Stimulated activated CD4-positive, alpha-beta T cell treated with anti-CD3 and anti-CD28 coated beads, Interleukin-1b, Interleukin-23, amount 100 ng/mL, for 24 hours (primary cell): ENCODE results near the gene HSF4.

Source experiments
- DNase-seq, 4 experiments: peaks; one replicate each; pipeline ENCODE4 v3.0.0-alpha.2; 2020; ENCODE audit warnings: low read depth in 4 of 4, low spot score in 1 of 4

Gene HSF4

DNA sequence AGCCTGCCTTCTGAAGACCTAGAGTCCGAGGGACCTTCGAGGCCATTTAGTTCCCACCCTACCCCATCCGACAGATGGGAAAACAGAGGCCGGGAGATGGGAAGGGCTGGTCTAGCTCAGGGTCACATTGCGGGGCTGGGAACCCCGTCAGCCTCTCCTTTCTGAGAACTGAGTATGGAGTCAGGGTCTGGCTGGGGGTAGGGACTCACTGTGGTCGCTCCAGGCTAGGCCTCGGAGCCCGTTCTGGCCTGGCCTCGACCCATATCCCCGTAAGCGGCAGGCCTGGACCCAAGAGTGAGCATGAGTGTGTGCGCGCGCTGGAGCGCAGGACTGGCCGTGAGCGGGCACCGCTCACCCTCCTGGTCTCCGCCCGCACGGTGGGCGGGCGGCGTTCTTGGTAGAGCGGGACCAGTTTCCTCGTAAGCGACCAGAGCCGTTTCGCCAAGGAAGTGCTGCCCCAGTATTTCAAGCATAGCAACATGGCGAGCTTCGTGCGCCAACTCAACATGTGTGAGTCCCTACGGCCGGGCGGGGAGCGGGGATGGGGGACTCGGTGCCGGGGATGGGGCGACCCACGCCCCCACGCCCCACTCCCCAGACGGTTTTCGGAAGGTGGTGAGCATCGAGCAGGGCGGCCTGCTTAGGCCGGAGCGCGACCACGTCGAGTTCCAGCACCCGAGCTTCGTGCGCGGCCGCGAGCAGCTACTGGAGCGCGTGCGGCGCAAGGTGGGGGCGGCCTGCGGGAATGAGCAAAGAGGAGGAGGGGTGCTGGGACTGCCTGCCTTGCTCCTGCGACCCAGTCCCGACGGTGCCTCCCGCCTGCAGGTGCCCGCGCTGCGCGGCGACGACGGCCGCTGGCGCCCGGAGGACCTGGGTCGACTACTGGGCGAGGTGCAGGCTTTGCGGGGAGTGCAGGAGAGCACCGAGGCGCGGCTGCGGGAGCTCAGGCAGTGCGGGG, 855 bp downstream of the HSF4 start:
- DNase-seq: no peak

DNA sequence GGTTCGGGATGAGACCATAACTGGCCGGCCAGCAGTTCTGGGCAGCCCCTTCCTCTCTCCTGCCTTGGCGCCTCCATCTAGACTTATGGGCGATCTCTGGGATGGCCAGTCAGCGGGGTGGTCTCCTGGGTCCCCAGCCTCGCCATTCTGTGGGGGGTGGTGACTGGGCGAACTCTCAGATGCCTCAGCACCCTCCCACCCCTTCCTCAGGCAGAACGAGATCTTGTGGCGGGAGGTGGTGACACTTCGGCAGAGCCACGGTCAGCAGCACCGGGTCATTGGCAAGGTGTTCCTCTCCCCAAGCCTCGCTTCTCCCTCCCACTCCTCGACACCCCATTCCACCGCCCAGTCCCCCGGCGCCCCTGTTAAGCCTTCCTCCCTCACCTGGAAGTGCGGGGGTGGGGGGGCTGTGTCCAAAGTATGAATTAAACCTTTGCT, 1.6 kb downstream of the HSF4 start:
- no peak for DNase-seq

GRCh38 chr16:67166598-67167168, 2.1 kb downstream of the HSF4 start:
- no peak for DNase-seq

GRCh38 chr16:67167588-67167987, 3.0 kb downstream of the HSF4 start:
- DNase-seq: no peak

DNA sequence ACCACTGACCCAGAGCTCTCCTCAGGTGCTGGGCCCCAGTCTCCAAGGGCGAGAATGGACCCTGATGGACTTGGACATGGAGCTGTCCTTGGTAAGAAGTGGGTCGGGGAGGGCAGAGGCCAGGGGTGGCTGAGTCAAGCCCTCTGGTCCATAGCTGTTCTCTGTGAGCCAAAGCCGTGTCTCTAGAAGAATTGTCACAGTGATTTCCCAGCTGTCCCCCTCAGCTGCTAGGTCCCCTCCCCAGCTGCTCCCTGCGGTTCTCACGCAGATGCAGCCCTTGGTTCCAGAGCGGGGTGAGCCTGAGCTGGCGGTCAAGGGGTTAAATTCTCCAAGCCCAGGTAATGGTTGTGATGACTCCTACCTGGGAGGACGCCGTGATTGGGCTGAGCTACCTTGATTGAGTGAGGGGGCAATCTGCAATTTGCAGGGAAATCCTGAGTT, 4.5 kb downstream of the HSF4 start:
- DNase-seq: no peak

- DNase-seq: no peak
Measured at GRCh38 chr16:67169642-67170167, 5.2 kb downstream of the HSF4 start.

GRCh38 chr16:67170168-67170948, 5.8 kb downstream of the HSF4 start, which contains the start of gene NOL3:
NOL3 (plus strand) TSS chr16:67170538.
- peak in 1 of 4 experiments; percentile 74 for DNase-seq

- no peak for DNase-seq
Measured at GRCh38 chr16:67170949-67171649, 6.6 kb downstream of the HSF4 start.

DNA sequence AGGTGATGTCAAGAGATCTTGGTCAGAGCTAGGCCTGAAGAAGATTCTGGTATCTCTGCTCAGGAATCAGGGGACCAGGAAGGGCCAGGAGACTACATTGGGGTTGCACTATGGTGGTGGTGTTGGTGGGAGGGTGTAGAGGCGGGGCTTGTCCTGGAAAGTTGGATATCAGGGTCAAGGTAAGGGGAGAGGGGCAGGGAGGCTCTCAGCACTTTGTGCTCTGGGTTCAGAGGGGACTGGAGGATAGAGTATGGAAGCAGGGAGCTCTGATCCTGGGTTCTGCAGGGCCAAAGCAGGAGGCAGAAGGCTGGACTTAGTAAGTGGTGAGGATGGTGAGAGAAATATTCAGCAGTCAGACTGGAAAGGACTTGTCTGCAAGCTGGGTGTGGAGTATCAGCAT, 8.8 kb downstream of the HSF4 start:
- no peak for DNase-seq

DNA sequence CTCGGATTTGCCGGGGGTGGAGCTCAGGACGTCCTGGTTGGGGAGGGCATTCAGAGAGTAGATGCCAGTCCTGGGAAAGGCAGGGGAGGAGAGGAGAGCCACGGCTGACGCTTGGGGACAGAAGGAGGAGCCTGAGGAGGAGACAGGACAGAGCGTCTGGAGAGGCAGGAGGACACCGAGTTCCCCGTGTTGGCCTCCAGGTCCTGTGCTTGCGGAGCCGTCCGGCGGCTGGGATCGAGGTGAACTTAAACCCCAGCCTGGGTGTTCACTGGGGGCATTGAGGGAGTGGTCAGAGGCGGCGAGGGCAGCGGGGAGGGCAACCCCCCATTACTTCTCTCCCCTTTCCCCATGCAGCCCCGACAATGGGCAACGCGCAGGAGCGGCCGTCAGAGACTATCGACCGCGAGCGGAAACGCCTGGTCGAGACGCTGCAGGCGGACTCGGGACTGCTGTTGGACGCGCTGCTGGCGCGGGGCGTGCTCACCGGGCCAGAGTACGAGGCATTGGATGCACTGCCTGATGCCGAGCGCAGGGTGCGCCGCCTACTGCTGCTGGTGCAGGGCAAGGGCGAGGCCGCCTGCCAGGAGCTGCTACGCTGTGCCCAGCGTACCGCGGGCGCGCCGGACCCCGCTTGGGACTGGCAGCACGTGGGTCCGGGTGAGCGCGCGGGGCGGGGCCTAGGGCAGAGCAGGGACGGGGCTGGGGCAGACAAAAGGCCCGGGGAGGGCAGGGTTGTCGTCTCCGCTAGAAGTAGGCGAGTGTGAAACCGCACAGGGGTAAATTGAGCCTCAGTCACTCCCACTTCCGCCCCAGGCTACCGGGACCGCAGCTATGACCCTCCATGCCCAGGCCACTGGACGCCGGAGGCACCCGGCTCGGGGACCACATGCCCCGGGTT, 9.5 kb downstream of the HSF4 start:
- DNase-seq: no peak

DNA sequence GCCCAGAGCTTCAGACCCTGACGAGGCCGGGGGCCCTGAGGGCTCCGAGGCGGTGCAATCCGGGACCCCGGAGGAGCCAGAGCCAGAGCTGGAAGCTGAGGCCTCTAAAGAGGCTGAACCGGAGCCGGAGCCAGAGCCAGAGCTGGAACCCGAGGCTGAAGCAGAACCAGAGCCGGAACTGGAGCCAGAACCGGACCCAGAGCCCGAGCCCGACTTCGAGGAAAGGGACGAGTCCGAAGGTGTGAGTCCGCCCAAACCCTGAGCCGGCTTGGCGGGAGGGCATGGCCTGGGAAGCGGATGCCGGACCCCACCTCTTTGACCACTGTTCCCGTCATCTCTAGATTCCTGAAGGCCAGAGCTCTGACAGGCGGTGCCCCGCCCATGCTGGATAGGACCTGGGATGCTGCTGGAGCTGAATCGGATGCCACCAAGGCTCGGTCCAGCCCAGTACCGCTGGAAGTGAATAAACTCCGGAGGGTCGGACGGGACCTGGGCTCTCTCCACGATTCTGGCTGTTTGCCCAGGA, 10.2 kb downstream of the HSF4 start:
- DNase-seq: no peak

- DNase-seq: no peak
Measured at GRCh38 chr16:67176662-67177061, 12.1 kb downstream of the HSF4 start.

GRCh38 chr16:67177743-67178699, 13.5 kb downstream of the HSF4 start:
- no peak for DNase-seq

- DNase-seq: no peak
Measured at GRCh38 chr16:67179421-67180080, 15.0 kb downstream of the HSF4 start.

DNA sequence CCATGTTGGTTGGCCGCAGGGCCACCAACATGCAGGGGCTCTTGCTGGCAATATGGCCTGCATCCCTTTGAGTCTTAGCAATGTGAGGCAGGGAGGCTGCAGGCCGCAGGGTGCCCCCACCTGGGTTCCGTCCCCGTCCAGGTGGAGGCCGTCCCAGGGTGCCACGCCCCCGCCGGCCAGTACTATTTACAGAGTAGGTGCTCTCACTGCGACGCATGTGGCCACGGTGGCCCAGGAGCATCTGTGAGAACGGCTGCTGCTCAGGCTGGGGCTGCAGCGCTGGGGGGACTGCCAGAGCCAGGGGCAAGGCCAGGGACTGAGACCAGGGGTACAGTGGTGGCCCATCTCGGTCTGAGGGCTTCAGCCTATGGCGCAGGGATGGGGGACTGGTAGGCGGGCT, 15.6 kb downstream of the HSF4 start:
- DNase-seq: no peak

DNA sequence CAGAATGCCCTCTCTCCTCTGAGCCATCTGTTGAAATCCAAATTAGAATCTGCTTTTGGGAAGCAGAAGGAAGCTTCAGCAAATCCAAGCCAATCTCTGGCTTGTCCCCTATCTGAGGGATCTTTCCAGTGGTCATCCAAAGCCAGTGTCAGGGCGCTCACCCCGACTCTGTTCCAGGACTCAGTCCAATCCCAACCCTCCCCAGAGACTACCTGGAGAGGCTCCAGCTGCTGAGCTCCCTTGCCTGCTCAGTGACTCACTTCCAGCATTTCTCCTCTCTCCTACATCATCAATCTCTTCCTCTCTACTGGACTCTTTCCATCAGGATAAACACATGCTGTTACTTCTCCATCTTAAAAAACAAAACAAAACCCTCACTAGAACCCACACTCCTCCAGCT, 16.8 kb downstream of the HSF4 start:
- no peak for DNase-seq

GRCh38 chr16:67182288-67182687, 17.7 kb downstream of the HSF4 start:
- DNase-seq: no peak

DNA sequence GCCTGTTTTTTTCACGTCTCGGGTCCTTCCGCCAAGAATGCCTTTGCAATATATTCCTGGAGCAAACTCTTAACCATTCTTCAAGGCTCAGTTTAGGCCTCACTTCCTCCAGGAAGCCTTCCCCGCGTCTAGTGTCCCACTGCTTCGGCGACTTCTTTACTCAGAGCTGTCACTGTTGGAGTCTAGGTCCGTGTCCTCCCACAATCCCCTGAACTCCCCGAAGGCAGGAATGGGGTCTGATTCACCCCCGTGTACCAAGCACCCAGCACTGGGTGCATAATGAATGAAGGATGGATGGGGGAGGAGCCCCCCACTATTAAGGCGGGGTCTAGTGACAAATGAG, 18.7 kb downstream of the HSF4 start:
- DNase-seq: no peak
